Fibroblast of the aortic adventitia (primary cell): Measurements from ENCODE around the gene AGFG1. TPM values are rescaled to one million over a fixed set of nuclear protein-coding genes. Genes with fewer than 3 reads are reported as not detected.
A peak's percentile ranks its signal among the peaks of the same experiment; 100 is the strongest.
"Not testable (repeated sequence)": the region's sequence is repeated elsewhere in the genome, so short reads cannot be mapped to it uniquely, and the experiment has no call there.

Source experiments
- DNase-seq: peaks from one replicate; pipeline ENCODE4 v3.0.0-alpha.2; 2010; ENCODE audit warnings: low read depth
- H3K4me3 ChIP-seq: 2 replicates; pipeline ENCODE4 v1.5.1; 2011; ENCODE audit warnings: low read depth, mild to moderate bottlenecking, control low read depth, low read length, moderate library complexity
- total RNA-seq: library from RNA; depleted of rRNA; stranded (reverse); fragments of >200 nt; gene quantifications from 2 replicates; pipeline ENCODE4 v1.2.3, GENCODE V29; 2012; ENCODE audit warnings: low replicate concordance
- TF ChIP-seq, protein P1 (sequence below): IDR thresholded peaks from 2 replicates; pipeline ENCODE4 v1.5.1; 2011; ENCODE audit warnings: mild to moderate bottlenecking, low read length, control low read depth, inconsistent platforms; ENCODE audit not compliant: insufficient read depth

The AGFG1 gene
- total RNA-seq, 1 donor, result 81.3 TPM

DNA sequence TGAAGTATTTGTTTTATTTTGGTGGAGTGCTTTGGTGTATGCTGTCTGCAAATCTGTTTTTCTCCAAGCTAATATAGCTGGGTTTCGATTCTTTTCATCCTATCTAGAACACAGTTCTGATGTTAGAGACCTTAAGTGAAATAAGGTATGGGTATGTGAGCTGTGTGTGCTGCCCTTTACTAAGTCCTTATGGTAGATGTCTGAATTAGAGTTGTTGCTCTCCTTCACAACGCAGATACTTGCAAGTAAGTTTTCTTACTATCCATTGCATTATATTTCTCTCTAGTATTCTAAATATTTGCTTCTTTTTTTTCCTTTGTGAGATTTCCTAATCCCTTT lies 38.6 kb downstream of the AGFG1 start:
- TF ChIP-seq, protein P1, sequence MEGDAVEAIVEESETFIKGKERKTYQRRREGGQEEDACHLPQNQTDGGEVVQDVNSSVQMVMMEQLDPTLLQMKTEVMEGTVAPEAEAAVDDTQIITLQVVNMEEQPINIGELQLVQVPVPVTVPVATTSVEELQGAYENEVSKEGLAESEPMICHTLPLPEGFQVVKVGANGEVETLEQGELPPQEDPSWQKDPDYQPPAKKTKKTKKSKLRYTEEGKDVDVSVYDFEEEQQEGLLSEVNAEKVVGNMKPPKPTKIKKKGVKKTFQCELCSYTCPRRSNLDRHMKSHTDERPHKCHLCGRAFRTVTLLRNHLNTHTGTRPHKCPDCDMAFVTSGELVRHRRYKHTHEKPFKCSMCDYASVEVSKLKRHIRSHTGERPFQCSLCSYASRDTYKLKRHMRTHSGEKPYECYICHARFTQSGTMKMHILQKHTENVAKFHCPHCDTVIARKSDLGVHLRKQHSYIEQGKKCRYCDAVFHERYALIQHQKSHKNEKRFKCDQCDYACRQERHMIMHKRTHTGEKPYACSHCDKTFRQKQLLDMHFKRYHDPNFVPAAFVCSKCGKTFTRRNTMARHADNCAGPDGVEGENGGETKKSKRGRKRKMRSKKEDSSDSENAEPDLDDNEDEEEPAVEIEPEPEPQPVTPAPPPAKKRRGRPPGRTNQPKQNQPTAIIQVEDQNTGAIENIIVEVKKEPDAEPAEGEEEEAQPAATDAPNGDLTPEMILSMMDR, result no peak
- DNase-seq, result no peak
- no peak overlapping the region for H3K4me3 ChIP-seq

DNA sequence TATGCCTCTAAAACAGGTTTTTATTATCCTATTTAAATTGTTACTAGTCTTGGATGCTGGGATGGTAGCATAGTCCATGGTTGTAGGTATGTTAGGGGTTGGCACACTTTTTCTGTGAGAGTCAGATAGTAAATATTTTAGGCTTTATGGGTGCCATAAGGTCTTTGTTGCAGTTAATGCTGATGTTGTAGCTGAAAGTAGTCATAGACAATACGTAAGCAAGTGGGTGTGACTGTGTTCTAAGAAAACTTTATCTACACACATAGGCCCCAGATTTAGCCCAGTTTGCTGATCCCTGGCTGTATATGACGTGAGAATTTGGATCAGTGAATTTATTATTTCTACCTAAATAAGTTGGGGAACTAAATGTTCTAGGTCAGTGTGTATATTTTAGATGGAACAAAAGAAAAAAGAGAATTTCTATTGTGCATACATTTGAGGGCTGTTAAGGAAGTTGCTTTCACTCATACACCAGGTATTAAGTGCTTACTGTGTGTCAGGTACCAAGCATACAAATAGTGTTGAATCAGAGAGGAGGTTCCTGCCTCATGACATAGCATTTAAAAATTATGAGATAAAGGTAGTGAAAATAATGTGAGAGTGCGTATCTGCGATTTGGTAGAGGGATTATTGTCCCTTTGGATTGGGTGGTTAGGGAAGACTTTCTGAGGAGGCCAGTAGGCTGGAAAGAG lies 39.4 kb downstream of the AGFG1 start:
- DNase-seq, result no peak
- TF ChIP-seq, protein P1, result no peak
- H3K4me3 ChIP-seq, result no peak overlapping the region

DNA sequence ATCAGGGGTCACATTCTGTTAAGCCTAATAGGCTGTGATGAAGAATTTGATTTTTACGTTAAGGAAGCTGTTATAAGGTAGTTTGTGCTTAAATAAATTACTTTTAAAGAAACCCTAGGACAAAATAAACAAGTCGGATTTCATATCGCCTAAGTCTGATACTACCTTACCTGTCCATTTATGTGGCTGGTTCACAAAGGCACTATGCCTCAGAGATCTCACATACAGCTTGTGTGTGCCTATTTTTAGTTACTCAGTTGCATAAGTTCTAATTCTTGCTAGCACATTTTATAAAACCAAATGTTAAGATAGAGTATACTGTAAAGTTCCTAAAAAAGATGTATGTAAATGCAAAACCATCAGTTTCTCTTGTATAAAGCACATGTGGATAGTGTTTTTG lies 40.0 kb downstream of the AGFG1 start:
- TF ChIP-seq, protein P1, result no peak
- no peak for DNase-seq
- H3K4me3 ChIP-seq, result no peak overlapping the region

DNA sequence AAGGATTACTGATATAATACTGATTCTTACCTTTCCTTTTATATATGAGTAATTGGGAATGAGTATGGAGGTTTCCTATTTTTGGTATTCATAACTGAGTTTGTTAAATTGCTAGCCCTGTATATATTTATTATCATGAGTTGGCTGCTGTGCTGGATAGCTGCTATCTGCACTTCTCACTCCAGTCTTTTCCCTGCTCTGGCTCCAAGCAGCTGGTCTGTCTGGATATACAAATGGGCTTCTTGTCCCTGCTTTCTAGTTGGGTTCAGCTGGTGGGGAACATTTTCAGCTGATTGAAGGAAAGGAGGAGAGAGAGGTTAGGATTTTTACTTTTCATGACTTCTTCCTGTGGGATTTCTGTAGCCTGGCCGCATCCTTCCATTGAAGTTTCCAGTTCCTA lies 41.2 kb downstream of the AGFG1 start:
- no peak overlapping the region for H3K4me3 ChIP-seq
- no peak for DNase-seq
- TF ChIP-seq, protein P1, result no peak

DNA sequence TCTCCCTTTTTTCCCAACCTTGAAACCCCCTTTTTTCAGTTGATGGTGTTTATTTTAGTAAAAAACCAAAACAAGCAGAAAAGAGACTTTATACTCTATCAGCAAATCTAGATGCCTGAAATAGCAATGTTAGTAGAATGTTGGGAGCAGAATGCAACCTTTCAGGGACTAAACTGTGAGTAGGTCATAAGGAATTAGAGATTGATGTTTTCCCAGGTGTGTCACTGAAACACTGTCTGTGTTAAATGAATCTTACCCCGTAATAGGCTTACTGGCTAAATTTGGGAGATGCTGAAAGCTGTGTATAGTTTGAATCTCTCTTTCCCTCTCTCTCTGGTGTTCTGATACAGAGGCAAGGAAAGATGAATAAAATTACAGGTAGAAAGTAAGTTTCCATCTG lies 43.8 kb downstream of the AGFG1 start:
- H3K4me3 ChIP-seq, result no peak overlapping the region
- TF ChIP-seq, protein P1, result no peak
- DNase-seq, result no peak

DNA sequence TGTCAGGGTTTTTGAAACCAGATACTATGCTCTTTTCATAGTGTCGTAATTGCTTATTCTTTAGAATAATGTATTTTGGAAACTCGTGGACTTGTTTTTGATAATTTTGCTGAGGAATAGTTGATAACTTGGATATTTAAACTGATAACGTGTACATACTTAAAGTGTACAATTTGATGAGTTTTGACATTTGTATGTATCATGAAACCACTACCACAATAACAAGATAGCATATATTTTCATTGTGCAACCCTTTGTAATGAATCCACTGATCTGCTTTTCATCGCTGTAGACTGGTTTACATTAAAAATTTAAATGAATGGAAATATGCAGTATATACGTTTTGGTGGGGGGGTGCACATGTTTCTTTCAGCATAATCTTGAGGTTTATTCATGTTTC lies 45.8 kb downstream of the AGFG1 start:
- TF ChIP-seq, protein P1, result no peak
- H3K4me3 ChIP-seq, result no peak overlapping the region
- no peak for DNase-seq

DNA sequence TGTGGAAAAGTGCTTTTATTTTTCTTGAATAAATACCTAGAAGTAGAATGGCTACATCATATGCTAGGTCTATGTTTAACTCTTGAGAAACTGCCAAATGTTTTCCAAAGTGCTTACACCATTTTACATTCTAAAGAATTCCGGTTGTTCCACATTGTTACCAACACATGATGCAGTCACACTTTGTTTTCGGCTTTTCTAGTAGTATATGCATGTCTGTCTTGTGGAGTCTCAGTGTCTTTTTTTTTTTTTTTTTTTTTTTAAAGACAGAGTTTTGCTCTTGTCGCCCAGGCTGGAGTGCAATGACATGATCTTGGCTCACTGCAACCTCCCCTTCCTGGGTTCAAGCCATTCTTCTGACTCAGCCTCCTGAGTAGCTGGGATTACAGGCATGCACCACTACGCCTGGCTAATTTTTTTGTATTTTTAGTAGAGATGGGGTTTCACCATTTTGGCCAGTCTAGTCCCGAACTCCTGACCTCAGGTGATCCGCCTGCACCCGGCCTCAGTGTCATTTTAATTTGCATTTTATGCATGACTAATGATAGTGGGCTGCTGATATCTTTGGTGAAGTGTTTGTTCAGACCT lies 46.4 kb downstream of the AGFG1 start:
- not testable (repeated sequence) for H3K4me3 ChIP-seq
- peak; percentile 82 for DNase-seq

DNA sequence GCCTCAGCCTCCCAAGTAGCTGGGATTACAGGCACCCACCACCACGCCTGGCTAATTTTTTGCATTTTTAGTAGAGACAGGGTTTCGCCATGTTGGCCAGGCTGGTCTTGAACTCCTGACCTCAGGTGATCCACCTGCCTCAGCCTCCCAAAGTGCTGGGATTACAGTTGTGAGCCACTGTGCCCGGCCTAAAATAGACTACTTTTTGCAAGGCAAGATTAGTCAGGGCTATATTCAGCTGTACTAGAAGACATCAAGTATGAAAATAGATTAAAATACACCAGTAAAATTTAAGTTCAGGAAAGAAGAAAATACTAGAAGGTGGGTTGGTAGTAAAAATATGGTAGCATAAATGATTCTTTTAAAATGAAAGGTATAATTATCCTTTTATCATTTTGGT lies 49.2 kb downstream of the AGFG1 start:
- DNase-seq, H3K4me3 ChIP-seq: not testable (repeated sequence)
